Measurements from ENCODE around the gene DDAH2.

The DDAH2 gene

GRCh38 chr6:31765910-31766794 lies 37.1 kb upstream of the DDAH2 start:
- no peak for DNase-seq (ENCODE audit: insufficient read length, low spot score)
- no peak for TF ChIP-seq CTCF (IDR thresholded peaks at IDR 0.05; ENCODE audit: insufficient read depth, missing control alignments)
- FAIRE-seq: no peak

DNA sequence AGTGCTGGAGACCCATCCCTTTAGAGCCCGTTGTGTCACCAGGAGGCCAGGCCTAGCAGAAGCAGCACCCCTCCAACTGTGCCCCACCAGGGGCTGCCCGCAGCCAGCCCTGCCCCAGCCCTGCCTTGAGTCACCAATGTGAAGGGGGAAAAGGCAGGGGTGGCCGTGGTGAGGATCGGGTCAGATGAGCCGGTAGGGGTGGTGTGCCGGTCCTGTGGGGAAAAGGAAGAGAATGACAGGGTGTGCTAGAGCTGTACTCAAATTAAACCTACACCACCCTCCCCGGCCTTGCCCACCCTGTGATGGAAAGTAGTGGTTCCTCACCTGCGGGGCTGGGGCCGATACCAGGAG lies 36.4 kb upstream of the DDAH2 start:
- no peak for TF ChIP-seq CTCF (IDR thresholded peaks at IDR 0.05; ENCODE audit: insufficient read depth, missing control alignments)
- DNase-seq (ENCODE audit: insufficient read length, low spot score) (no peak), FAIRE-seq (no peak)

DNA sequence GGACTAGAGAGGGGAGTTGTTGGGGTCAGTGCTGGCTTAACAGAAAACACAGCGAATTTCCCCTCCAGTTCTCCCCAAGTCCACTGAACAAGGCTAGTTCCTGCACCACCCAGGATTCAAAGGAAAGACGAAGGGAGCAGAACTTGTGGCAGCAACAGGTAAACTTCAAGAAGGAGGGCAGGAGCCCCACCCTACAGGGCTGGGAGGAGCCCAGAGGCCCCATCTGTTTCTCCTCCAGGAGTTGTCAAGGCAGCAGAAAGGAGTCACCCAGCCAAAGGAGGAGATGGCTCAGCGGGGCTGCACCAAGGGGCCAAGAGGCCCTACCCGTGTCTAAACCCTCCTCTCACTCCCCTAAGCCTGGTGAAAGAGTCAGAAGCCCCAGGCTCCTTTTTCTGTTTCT lies 35.1 kb upstream of the DDAH2 start:
- TF ChIP-seq CTCF (IDR thresholded peaks at IDR 0.05; ENCODE audit: insufficient read depth, missing control alignments): no peak
- FAIRE-seq (no peak), DNase-seq (ENCODE audit: insufficient read length, low spot score) (no peak)

DNA sequence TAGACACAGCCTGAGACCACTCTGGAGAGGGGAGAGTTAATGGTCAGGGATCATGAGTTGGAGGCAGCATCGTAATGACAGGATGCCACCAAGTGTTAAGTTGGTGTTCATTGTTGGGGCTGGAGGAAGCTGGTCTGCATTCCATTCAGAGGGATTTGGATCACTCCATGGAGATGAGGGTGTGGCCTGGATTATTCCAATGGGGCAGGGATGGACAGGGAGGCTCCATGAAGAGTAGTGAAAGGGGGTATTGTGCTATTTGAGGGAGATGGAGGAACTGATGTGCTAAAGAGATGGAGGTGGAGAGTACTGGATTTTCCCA lies 34.5 kb upstream of the DDAH2 start:
- TF ChIP-seq CTCF (IDR thresholded peaks at IDR 0.05; ENCODE audit: insufficient read depth, missing control alignments): peak; percentile 12
- FAIRE-seq (no peak), DNase-seq (ENCODE audit: insufficient read length, low spot score) (no peak)

- FAIRE-seq (no peak), DNase-seq (ENCODE audit: insufficient read length, low spot score) (no peak)
- TF ChIP-seq CTCF (IDR thresholded peaks at IDR 0.05; ENCODE audit: insufficient read depth, missing control alignments): no peak
Observed at GRCh38 chr6:31762878-31763618, 33.9 kb upstream of the DDAH2 start.

DNA sequence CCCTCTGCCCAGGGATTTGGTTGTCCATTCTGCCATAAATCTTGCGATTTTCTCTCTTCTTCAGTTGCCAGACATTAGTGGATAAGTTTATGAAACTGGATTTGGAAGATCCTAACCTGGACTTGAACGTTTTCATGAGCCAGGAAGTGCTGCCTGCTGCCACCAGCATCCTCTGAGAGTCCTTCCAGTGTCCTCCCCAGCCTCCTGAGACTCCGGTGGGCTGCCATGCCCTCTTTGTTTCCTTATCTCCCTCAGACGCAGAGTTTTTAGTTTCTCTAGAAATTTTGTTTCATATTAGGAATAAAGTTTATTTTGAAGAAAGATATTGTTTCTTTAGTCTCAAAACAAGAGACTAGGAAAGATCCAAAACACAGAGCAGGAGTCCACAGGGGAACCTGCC lies 33.3 kb upstream of the DDAH2 start, which contains the start of gene SAPCD1:
SAPCD1 (plus strand) TSS at position 301 of the 400 bp plus-strand sequence. CDS start 399 bp downstream, outside the sequence.
- no peak for TF ChIP-seq CTCF (IDR thresholded peaks at IDR 0.05; ENCODE audit: insufficient read depth, missing control alignments)
- FAIRE-seq (no peak), DNase-seq (ENCODE audit: insufficient read length, low spot score) (no peak)

DNA sequence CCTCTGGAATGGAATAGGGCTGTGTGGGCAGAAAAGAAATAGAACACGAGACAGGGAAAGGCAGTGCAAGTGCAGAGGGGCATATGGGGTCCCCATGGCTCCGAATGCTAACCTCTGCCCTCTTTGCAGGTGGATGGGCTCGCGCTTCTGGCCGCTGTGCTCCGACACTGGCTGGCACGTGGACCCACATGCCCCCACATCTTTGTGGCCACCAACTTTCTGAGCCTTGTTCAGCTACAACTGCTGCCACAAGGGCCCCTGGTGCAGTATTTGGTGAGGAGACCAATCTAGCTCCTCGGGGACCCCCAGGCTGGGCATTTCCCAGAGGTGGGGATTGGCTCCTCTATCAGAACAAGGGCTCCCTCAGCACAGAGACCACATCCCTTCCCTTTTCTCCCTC lies 32.2 kb upstream of the DDAH2 start:
- DNase-seq (ENCODE audit: insufficient read length, low spot score) (no peak), FAIRE-seq (no peak)
- no peak for TF ChIP-seq CTCF (IDR thresholded peaks at IDR 0.05; ENCODE audit: insufficient read depth, missing control alignments)
